ENCODE results near the gene ERVK3-1. TPM values are rescaled to one million over a fixed set of nuclear protein-coding genes. Genes with fewer than 3 reads are reported as not detected.

ERVK3-1 gene

Small RNA genes lying within 50 kb of the gene (small RNA-seq; reads per million reads assigned to genes)
- gene MIR6806 (ENCODE audit: insufficient read depth) (2.0 reads per million, percentile 16 among the genes with 10 or more reads in this experiment), gene RNA5SP473 (ENCODE audit: insufficient read depth) (not detected)

Data from mesendoderm (in vitro differentiated cells).